Stimulated activated CD8-positive, alpha-beta memory T cell treated with anti-CD3 and anti-CD28 coated beads, Interleukin-4, amount 100 ng/mL, for 24 hours (primary cell): Measurements from ENCODE around the gene PHACTR4.
A peak's percentile ranks its signal among the peaks of the same experiment; 100 is the strongest.
"Not testable (repeated sequence)": the region's sequence is repeated elsewhere in the genome, so short reads cannot be mapped to it uniquely, and the experiment has no call there.

Source experiments
- DNase-seq: peaks from one replicate; pipeline ENCODE4 v3.0.0-alpha.2; 2020; ENCODE audit warnings: low read depth

Gene PHACTR4

GRCh38 chr1:28369371-28370238 lies at the start of gene PHACTR4:
Gene PHACTR4, plus strand, starts transcription at chr1:28369740. Its CDS starts 37,708 bp downstream, at chr1:28407448.
- DNase-seq, result peak; percentile 76

GRCh38 chr1:28322194-28322593 lies 47.3 kb upstream of the PHACTR4 start:
- no peak for DNase-seq

GRCh38 chr1:28323720-28324119 lies 45.8 kb upstream of the PHACTR4 start:
- DNase-seq, result no peak

GRCh38 chr1:28326515-28326914 lies 43.0 kb upstream of the PHACTR4 start:
- DNase-seq, result no peak

- no peak for DNase-seq
Observed at GRCh38 chr1:28326984-28327383, 42.6 kb upstream of the PHACTR4 start.

GRCh38 chr1:28327431-28327830 lies 42.1 kb upstream of the PHACTR4 start:
- DNase-seq, result not testable (repeated sequence)

GRCh38 chr1:28328228-28328648 lies 41.3 kb upstream of the PHACTR4 start:
- no peak for DNase-seq

- peak; percentile 10 for DNase-seq
Observed at GRCh38 chr1:28329395-28330153, 40.0 kb upstream of the PHACTR4 start.

- no peak for DNase-seq
Observed at GRCh38 chr1:28338897-28339296, 30.6 kb upstream of the PHACTR4 start.

- no peak for DNase-seq
Observed at GRCh38 chr1:28339551-28339950, 30.0 kb upstream of the PHACTR4 start.

GRCh38 chr1:28340221-28340974 lies 29.1 kb upstream of the PHACTR4 start:
- DNase-seq, result no peak

- no peak for DNase-seq
Observed at GRCh38 chr1:28341591-28341990, 27.9 kb upstream of the PHACTR4 start.

GRCh38 chr1:28343405-28343804 lies 26.1 kb upstream of the PHACTR4 start:
- no peak for DNase-seq

- DNase-seq, result not testable (repeated sequence)
Observed at GRCh38 chr1:28353248-28353810, 16.2 kb upstream of the PHACTR4 start.

- no peak for DNase-seq
Observed at GRCh38 chr1:28354121-28354520, 15.4 kb upstream of the PHACTR4 start.

- DNase-seq, result no peak
Observed at GRCh38 chr1:28358716-28359115, 10.8 kb upstream of the PHACTR4 start.

- DNase-seq, result peak; percentile 61
Observed at GRCh38 chr1:28359592-28360239, 9.8 kb upstream of the PHACTR4 start.

- DNase-seq, result no peak
Observed at GRCh38 chr1:28364888-28365287, 4.7 kb upstream of the PHACTR4 start.

GRCh38 chr1:28365864-28366263 lies 3.7 kb upstream of the PHACTR4 start:
- no peak for DNase-seq

GRCh38 chr1:28368608-28369007 lies 932 bp upstream of the PHACTR4 start:
- DNase-seq, result not testable (repeated sequence)

- DNase-seq, result peak; percentile 2
Observed at GRCh38 chr1:28370239-28371009, 884 bp downstream of the PHACTR4 start.
